NCI-H510A treated with DMSO at 0.1 percent for 48 hours (cell line): ENCODE measurements around the gene ITPKB.
A peak's percentile ranks its signal among the peaks of the same experiment; 100 is the strongest.
"Not testable (repeated sequence)": the region's sequence is repeated elsewhere in the genome, so short reads cannot be mapped to it uniquely, and the experiment has no call there.

ENCODE experiments used
- DNase-seq: peaks from one replicate; lab custom pipeline; 2025; lab: John Stamatoyannopoulos, UW

The ITPKB gene

GRCh38 chr1:226738995-226739695 is at the start of gene ITPKB:
Gene ITPKB, minus strand, starts transcription at chr1:226739282. Its CDS starts 1,824 bp downstream, at chr1:226737458.
- DNase-seq, result peak; percentile 64

DNA sequence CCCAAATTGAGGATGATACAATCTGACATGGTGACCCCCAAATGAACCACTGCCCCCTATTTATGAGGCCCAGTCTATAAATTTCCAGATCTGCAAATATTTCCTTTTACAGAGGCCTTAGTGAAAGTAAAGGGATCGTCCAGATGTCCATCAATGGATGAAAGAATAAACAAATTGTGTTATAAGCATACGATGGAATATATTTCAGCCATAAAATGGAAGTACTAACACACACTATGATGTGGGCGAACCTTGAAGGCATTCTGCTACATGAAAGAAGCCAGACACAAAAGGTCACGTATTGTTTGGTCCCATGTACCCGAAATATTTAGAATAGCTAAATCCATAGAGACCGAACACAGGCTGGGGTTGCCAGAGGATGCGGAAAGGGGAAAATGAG is 48.6 kb upstream of the ITPKB start:
- no peak for DNase-seq

- DNase-seq, result no peak
These were observed 48.0 kb upstream of the ITPKB start for GRCh38 chr1:226787071-226787470.

DNA sequence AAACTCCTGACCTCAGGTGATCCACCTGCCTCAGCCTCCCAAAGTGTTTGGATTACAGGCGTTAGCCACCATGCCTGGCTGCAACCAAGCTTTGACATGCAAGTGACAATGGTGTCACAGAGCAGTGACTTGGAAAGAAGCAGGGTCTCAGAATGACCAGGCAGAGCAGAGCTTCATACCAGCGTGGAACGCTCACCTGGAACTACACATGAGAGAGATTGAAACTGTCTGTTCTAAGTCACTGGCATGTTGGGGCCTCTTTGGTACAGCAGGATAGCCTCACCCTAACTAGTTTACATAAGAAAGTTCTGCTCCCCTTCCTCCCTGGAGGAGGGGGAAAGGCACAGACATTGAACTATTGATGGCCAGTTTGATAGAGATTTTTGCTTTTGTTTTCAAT is 47.5 kb upstream of the ITPKB start:
- no peak for DNase-seq

DNA sequence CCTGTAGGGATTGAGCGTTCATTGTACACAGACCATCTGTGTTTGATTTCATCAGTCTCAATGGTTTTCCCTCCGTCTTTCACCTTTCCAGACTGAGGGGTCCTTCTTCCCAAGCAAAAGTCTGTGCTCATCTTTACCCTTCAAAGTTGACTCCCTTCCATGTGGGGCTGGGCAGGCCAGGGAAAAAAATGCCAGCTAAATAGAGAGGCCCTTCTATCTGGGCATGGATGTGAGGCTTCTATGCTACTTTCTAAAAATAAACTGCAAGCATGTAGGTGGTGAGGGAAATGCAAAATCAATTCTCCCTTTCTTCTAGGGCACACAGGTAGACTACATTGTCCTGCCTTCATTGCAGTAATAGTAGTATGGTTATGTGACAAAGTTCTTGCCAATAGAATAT is 46.7 kb upstream of the ITPKB start:
- no peak for DNase-seq

DNA sequence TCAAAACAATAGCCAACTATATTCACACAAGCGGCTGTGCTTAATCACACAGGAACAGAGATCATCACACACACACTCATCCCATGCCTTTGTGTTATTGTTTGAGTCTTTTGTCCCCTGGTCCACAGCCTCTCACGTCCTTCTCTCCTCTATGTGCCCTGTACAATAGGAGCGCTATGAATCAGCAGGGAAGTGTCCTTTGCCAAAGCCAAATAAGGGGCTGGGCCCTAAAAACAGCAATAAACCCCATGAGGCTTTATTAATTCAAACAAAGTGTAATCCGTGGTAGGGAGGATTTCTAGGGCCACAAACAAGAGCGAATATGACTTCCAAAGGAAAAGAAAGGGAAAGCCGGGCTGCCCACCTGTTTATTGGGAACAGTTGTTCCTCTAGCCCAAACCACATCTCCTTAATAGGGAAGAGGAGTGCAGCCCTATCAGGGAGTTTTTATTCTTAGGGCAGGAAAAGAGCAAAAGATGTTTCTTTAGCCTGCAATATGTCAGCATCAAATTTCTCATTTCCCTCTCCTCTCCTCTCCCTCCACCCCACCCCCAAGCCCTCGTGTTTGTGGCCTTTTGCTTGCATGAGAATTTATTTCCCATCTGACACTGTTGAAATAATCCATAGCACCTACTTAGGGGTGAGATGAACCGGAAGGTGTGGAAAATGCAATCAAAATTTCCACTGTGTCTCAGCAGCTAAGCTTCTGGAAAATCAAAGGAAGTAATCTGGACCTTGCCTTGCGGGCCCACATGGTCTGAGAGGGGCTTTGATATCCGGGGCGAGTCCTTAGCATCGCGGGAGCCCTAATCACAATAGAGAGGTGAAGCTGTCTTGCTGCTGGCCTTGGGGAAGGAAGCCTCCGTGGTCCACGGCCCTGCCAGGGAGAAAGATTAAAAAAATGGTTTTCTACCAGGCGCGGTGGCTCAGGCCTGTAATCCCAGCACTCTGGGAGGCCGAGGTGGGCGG is 45.3 kb upstream of the ITPKB start:
- no peak for DNase-seq

GRCh38 chr1:226782845-226783601 is 43.9 kb upstream of the ITPKB start:
- no peak for DNase-seq

DNA sequence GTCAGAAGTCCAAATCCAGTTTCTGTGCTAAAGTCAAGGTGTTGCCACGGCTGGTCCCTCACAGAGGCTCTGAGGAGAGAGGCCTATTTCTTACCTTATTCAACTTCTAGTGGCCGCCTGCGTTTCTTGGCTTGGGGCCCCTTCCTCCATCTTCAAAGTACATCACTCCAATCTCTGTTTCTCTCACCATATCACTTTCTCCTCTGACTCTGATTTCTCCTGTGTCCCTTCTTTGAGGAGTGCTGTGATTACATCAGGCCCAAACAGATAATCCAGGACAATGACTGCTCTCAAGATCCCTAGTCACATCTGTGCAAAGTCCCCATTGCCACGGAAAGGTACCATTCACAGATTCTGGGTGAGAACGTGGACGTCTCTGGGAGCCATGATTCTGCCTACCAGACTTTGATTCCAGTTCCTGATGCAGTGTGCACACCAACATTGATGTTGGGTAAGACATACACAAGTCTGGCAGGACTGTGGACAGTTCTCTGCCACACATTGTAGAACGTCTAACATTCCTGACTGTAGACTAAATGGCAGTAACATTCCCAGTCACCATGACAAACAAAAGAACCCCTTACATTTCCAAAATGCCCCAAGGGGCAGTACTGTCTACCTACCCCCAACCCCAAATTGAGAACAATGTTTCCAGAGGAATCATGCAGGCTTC is 43.0 kb upstream of the ITPKB start:
- no peak for DNase-seq

DNA sequence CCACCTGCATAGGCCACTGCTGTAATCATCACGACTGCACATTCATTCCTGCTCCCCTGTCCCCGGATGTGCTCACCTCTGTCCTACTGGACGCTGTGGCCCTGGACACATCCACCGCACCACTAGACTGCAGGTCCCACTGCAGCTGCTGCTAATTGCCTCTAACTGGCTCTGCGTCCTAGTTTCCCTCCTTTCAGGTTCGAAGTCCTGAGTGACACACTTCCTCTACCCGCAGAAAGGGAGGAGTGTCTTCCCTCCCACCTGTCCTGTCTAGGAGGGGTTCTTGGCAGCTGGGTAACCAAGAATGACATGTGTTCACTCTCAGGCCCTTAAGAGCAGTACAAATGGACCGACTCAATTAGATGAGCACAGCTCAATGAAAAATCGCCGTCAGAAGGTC is 40.5 kb upstream of the ITPKB start:
- DNase-seq, result peak; percentile 24

DNA sequence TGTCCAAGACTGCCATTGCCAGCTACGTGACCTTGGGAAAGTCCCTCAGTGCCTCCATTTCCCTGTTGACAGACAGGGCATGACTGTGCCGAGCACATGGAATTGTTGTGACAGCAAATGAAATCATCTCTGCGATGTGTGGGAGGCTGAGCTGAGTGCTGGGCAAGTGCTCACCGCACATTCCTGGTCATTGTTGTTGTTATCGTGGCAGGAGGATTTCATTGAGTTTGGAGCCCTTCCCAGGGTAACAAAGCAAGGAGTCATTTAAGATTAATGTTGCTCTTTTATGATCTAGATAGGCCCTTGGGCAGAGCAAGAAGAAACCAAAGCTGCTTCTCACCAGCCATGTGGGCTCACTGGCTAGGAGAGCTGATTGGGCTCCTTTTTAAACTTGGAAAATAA is 39.6 kb upstream of the ITPKB start:
- DNase-seq, result no peak

GRCh38 chr1:226776975-226777374 is 37.9 kb upstream of the ITPKB start:
- no peak for DNase-seq

DNA sequence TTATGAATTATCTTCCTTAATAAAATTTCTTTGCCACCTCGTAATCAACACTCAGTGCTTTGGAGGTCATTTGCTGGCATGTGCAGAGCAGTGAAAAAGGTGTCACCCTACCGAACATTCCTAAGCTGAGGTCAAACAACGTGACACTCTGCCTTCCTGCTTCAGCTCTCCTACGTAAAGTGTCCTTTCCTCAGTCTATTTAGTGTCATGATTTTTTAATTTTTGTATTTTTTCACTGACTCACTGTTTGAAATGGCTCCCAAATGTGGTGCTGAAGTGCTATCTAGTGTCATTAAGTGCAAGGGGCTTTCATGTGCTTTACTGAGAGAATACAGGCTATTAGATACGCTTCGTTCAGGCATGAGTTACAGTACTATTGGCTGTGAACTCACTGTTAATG is 37.0 kb upstream of the ITPKB start:
- DNase-seq, result no peak

DNA sequence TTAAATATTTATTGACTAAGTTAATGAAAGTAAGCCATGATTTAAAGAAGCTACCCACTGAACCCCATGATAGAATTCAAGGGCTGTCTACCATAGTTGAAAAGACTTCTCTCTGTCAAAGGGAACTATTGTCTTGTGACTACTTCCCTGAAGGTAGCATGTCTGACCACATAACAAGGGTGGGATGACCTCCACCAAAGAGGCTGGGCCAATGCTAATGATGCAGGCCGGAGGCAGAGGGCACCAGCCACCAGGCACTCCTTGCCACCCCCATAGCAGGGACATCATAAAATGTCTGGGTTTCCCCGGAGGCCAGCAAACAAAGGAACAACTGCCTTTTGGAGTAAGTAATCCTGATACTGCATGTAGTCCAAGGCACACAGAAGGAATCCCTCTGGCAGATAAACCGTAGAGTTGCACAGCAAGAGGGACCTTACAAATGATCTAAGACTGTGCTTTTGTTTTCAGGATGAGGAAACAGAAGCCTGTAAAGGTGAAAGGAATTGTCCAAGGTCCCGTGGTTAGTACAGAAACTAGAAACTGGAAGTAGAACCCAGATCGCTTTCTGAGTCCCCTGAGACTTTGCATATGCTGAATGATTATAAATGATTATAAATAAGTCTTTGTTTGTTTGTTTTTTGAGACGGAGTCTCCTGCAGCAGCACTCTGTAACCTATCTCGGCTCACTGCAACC is 33.5 kb upstream of the ITPKB start:
- DNase-seq, result no peak

DNA sequence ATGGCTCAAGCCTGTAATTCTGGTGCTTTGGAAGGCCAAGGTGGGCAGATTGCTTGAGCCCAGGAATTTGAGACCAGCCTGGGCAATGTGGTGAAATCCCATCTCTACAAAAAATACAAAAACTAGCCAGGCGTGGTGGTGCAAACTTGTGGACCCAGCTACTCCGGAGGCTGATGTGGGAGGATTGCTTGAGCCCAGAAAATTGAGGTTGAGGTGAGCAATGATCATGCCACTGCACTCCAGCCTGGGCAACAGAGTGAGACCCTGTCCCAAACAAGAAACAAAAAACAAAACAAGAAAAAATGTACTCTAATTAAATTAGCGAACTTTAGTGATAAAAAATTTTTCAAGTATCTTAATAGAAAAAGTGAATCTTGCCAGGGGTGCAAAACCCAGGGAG is 28.1 kb upstream of the ITPKB start:
- DNase-seq, result not testable (repeated sequence)

GRCh38 chr1:226766565-226766964 is 27.5 kb upstream of the ITPKB start:
- DNase-seq, result no peak

GRCh38 chr1:226764533-226764932 is 25.5 kb upstream of the ITPKB start:
- no peak for DNase-seq

GRCh38 chr1:226763905-226764264 is 24.8 kb upstream of the ITPKB start:
- DNase-seq, result no peak

- DNase-seq, result no peak
These were observed 24.2 kb upstream of the ITPKB start for GRCh38 chr1:226762988-226763904.

- no peak for DNase-seq
These were observed 23.0 kb upstream of the ITPKB start for GRCh38 chr1:226762055-226762454.

GRCh38 chr1:226761322-226761721 is 22.2 kb upstream of the ITPKB start:
- DNase-seq, result no peak
